BJ (cell line): Measurements from ENCODE around the gene ANLN. TPM values are rescaled to one million over a fixed set of nuclear protein-coding genes. Genes with fewer than 3 reads are reported as not detected.

Experiments
- CTCF ChIA-PET: fragments of 350-600 bp; formaldehyde crosslinking; extraction: SDS; loops from one replicate; lab custom pipeline; 2021; ENCODE audit warnings: antibody characterized with exemption, inconsistent platforms; lab: Yijun Ruan, JAX
- POLR2A ChIA-PET: fragments of 300-600 bp; sonication (Branson Sonifier 250); formaldehyde crosslinking; extraction: SDS; loops from one replicate; lab custom pipeline; 2021; ENCODE audit warnings: antibody characterized with exemption; lab: Charles Lee
- DNase-seq: peaks from one replicate; pipeline ENCODE4 v3.0.0-alpha.2; 2011; ENCODE audit warnings: low read depth
- H3K27me3 ChIP-seq: 2 replicates; pipeline ENCODE4 v1.6.0; 2011; ENCODE audit warnings: low read length; ENCODE audit not compliant: control insufficient read depth, insufficient read depth
- H3K36me3 ChIP-seq: 2 replicates; pipeline ENCODE4 v1.5.1; 2011; ENCODE audit warnings: low read length; ENCODE audit not compliant: control insufficient read depth, insufficient read depth
- H3K4me3 ChIP-seq: 2 replicates; pipeline ENCODE4 v1.5.1; 2011; ENCODE audit warnings: low read depth, mild to moderate bottlenecking, control low read depth, low read length
- polyA plus RNA-seq: library from polyadenylated mRNA; depleted of rRNA; stranded (reverse); fragments of >200 nt; gene quantifications from 2 replicates; pipeline ENCODE4 v1.2.3, GENCODE V29; 2011
- TF ChIP-seq, protein P1 (sequence below): IDR thresholded peaks from 2 replicates; pipeline ENCODE4 v1.5.1; 2011; ENCODE audit warnings: low read depth, mild to moderate bottlenecking, control low read depth, inconsistent platforms, low read length, moderate library complexity; ENCODE audit not compliant: insufficient read depth

The ANLN gene
- polyA plus RNA-seq, 1 experiment: 63.3 TPM

DNA sequence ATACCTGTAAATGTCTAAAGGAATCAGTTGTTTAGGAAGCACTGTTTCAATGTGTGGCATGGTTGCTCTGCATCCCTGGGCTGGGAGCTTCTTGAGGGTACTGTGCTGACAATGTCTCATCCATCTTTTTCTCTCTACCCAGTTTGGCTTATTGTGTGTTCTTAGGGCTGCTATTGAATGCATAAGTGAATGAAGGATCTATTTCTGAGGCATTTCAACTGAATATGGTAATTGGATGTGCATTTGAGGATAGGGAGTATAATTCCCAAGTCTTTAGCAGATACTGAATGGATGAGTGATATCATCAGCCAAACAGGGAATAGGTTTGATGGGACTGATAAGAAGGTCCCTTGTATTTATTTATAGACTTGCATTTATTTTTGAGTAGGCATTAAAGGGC, 64.1 kb downstream of the ANLN start:
- CTCF ChIA-PET: interaction anchor here (0.7 to 1.5 kb wide), 2 partner anchors 13 to 217 kb away, joined by 3 to 5 read pairs; no protein-coding TSS in a partner anchor
- no peak overlapping the region for H3K4me3 ChIP-seq
- TF ChIP-seq, protein P1, sequence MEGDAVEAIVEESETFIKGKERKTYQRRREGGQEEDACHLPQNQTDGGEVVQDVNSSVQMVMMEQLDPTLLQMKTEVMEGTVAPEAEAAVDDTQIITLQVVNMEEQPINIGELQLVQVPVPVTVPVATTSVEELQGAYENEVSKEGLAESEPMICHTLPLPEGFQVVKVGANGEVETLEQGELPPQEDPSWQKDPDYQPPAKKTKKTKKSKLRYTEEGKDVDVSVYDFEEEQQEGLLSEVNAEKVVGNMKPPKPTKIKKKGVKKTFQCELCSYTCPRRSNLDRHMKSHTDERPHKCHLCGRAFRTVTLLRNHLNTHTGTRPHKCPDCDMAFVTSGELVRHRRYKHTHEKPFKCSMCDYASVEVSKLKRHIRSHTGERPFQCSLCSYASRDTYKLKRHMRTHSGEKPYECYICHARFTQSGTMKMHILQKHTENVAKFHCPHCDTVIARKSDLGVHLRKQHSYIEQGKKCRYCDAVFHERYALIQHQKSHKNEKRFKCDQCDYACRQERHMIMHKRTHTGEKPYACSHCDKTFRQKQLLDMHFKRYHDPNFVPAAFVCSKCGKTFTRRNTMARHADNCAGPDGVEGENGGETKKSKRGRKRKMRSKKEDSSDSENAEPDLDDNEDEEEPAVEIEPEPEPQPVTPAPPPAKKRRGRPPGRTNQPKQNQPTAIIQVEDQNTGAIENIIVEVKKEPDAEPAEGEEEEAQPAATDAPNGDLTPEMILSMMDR: no peak
- no peaks in the 10 kb centered on the region for H3K27me3 ChIP-seq
- POLR2A ChIA-PET: no interaction called here
- DNase-seq: no peak
- no peaks in the 10 kb centered on the region for H3K36me3 ChIP-seq

GRCh38 chr7:36455646-36456045, 66.0 kb downstream of the ANLN start:
- H3K36me3 ChIP-seq: no peaks in the 10 kb centered on the region
- ChIA-PET POLR2A (interaction anchor here (0.7 kb wide), 1 partner anchor 616 kb away, joined by 8 read pairs; no protein-coding TSS in a partner anchor), CTCF (interaction anchor here (1.3 to 1.8 kb wide), 2 partner anchors 15 to 25 kb away, joined by 3 to 4 read pairs; no protein-coding TSS in a partner anchor)

GRCh38 chr7:36456138-36456537, 66.5 kb downstream of the ANLN start:
- no peak for DNase-seq
- CTCF ChIA-PET: interaction anchor here (1.3 kb wide), 1 partner anchor 24 kb away, joined by 3 read pairs; no protein-coding TSS in a partner anchor
- Histone ChIP-seq H3K27me3 (peaks cover 1% of the 10 kb centered on the region; the same call in 1 of the 2 replicates), H3K4me3 (no peak overlapping the region), H3K36me3 (no peaks in the 10 kb centered on the region)
- POLR2A ChIA-PET: interaction anchor here (0.7 kb wide), 1 partner anchor 616 kb away, joined by 8 read pairs; no protein-coding TSS in a partner anchor
- TF ChIP-seq, protein P1: no peak

More at GRCh38 chr7:36455646-36456045, 66.0 kb downstream of the ANLN start:
- DNase-seq: no peak
- H3K27me3 ChIP-seq: no peaks in the 10 kb centered on the region
- TF ChIP-seq, protein P1: no peak
- H3K4me3 ChIP-seq: no peak overlapping the region

DNA sequence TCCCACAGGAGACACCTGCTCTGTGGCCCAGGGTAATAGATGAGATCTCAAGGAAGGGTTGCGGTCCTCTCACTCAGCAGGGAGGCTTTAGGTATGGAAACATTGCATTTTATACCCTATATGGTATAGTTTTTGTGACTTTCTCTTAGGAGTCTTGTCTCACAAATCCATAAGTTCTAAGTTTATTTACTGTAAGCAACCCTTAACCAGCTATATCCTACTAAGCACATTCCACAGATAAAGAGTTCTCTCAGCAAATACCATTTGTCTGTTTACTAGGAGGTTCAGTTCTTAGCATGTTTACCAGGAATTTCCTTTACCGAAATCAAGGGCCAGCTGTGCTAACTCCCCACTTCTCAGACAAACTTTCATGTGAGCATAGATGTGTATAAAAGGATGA, 66.9 kb downstream of the ANLN start:
- no peak for DNase-seq
- ChIA-PET CTCF (interaction anchor here (0.6 to 1.3 kb wide), 2 partner anchors 9 to 24 kb away, joined by 3 read pairs; no protein-coding TSS in a partner anchor), POLR2A (no interaction called here)
- Histone ChIP-seq H3K36me3 (no peaks in the 10 kb centered on the region), H3K4me3 (no peak overlapping the region), H3K27me3 (peaks cover 1% of the 10 kb centered on the region; the same call in 1 of the 2 replicates)
- TF ChIP-seq, protein P1: no peak

DNA sequence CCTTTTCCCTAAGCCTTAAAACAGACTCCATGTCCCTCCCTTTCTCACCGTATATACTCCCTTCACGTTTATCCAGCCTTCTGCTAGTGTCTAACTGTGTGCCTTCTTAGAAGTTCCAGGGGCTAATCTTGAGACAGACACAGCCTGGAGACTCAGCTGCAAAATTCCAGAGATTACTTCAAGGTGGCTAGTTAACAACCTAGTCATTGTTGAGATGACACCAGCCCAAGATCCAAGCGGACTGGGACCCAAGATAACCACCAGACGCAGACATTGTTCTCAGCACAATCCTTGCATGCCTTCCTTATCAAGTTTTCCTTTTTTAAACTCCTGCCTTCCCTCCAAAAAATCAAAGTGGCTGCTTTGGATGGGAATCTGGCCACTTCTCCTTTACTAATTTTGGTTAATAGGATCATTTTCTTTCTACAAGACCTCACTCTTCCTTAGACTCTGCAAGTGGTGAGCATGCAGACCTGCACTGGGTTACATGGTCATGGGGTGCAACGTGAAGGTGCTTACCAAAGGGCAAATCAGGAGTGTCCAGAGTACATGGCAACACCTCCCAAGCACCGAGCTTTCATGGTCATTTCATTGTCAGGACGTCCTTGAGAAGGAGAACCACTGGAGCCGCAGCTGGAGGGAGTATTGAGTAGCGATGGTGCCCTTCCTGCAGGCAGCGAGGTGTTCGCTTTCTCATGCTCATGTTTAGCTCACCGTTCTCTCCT, 69.7 kb downstream of the ANLN start:
- H3K27me3 ChIP-seq: peaks cover 1% of the 10 kb centered on the region; the same call in 1 of the 2 replicates
- TF ChIP-seq, protein P1: no peak
- CTCF ChIA-PET: no interaction called here
- H3K4me3 ChIP-seq: no peak overlapping the region
- no peak for DNase-seq
- POLR2A ChIA-PET: no interaction called here
- H3K36me3 ChIP-seq: no peaks in the 10 kb centered on the region
